SK-N-SH (cell line): Measurements from ENCODE around the gene PLVAP. TPM values are rescaled to one million over a fixed set of nuclear protein-coding genes. Genes with fewer than 3 reads are reported as not detected.

Source experiments
- CTCF ChIA-PET: fragments of 300-600, 350-600 bp; formaldehyde crosslinking; extraction: SDS; loops from one replicate; lab custom pipeline; 2021; lab: Yijun Ruan, JAX
- POLR2A ChIA-PET: fragments of 350-600 bp; sonication (Branson Sonifier 250); formaldehyde crosslinking; extraction: SDS; loops from one replicate; lab custom pipeline; 2020; ENCODE audit warnings: antibody characterized with exemption, inconsistent platforms; lab: Yijun Ruan, JAX
- DNase-seq: peaks from one replicate; pipeline ENCODE4 v3.0.0; 2012
- H2AFZ ChIP-seq: fragments of 200-600 bp; sonication (generic); 2 replicates; pipeline ENCODE4 v1.8.1; 2016; ENCODE audit warnings: antibody characterized with exemption, mild to moderate bottlenecking, low read depth
- H3F3A ChIP-seq: fragments of 200-600 bp; sonication (generic); replicated peaks from 2 replicates; pipeline ENCODE3; 2016; ENCODE audit warnings: antibody characterized with exemption, mild to moderate bottlenecking; ENCODE audit not compliant: insufficient read depth
- H3K27ac ChIP-seq, 2 experiments: fragments of 200-500 bp in 1 of 2; fragments of 200-600 bp in 1 of 2; sonication (Bioruptor generic) in 1 of 2; sonication (generic), shearing (Covaris generic) in 1 of 2; 2 replicates each; pipeline versions ENCODE4 v1.5.1 to v1.6.1; 2014 to 2016; ENCODE audit warnings: low read depth in 2 of 2, inconsistent platforms in 1 of 2, low read length in 1 of 2, mild to moderate bottlenecking in 1 of 2, mixed read lengths in 1 of 2
- H3K27me3 ChIP-seq: fragments of 200-600 bp; sonication (generic), shearing (Covaris generic); 2 replicates; pipeline ENCODE4 v1.6.1; 2016; ENCODE audit warnings: mixed run types; ENCODE audit not compliant: insufficient read depth
- H3K36me3 ChIP-seq, 2 experiments: fragments of 200-500 bp in 1 of 2; fragments of 200-600 bp in 1 of 2; sonication (Bioruptor generic) in 1 of 2; sonication (generic) in 1 of 2; replicated peaks in 1 of 2; 2 replicates each; pipeline versions ENCODE3 to v1.5.1; 2014 to 2016; ENCODE audit warnings: low read length in 1 of 2, mild to moderate bottlenecking in 1 of 2; ENCODE audit not compliant: insufficient read depth in 2 of 2, control insufficient read depth in 1 of 2
- H3K4me1 ChIP-seq, 2 experiments: fragments of 200-500 bp in 1 of 2; fragments of 200-600 bp in 1 of 2; sonication (Bioruptor generic) in 1 of 2; sonication (generic), shearing (Covaris generic) in 1 of 2; 2 replicates each; pipeline versions ENCODE4 v1.5.1 to v1.6.1; 2014 to 2016; ENCODE audit warnings: low read depth in 1 of 2, low read length in 1 of 2, mixed run types in 1 of 2; ENCODE audit not compliant: insufficient read depth in 2 of 2, control insufficient read depth in 1 of 2
- H3K4me2 ChIP-seq: fragments of 200-600 bp; sonication (generic), shearing (Covaris generic); 2 replicates; pipeline ENCODE4 v1.6.1; 2017; ENCODE audit warnings: mixed run types
- H3K4me3 ChIP-seq, 2 experiments: fragments of 200-500 bp in 1 of 2; fragments of 200-600 bp in 1 of 2; sonication (Bioruptor generic) in 1 of 2; sonication (generic), shearing (Covaris generic) in 1 of 2; 2 replicates each; pipeline versions ENCODE4 v1.5.1 to v1.8.1; 2014 to 2016; ENCODE audit warnings: low read depth in 2 of 2, inconsistent platforms in 1 of 2, low read length in 1 of 2, mild to moderate bottlenecking in 1 of 2, mixed read lengths in 1 of 2, moderate library complexity in 1 of 2
- H3K79me2 ChIP-seq: fragments of 200-600 bp; sonication (generic); 2 replicates; pipeline ENCODE4 v1.8.1; 2017; ENCODE audit warnings: mild to moderate bottlenecking; ENCODE audit not compliant: insufficient read depth
- H3K9ac ChIP-seq: fragments of 200-600 bp; sonication (generic); 2 replicates; pipeline ENCODE4 v1.6.1; 2017; ENCODE audit warnings: mixed run types
- H3K9me2 ChIP-seq: fragments of 200-600 bp; sonication (generic); 2 replicates; pipeline ENCODE4 v1.6.1; 2017; ENCODE audit warnings: mixed run types
- H3K9me3 ChIP-seq: fragments of 200-600 bp; sonication (generic); 2 replicates; pipeline ENCODE4 v1.6.1; 2017; ENCODE audit warnings: mixed run types, mild to moderate bottlenecking, moderate library complexity
- H4K20me1 ChIP-seq: fragments of 200-600 bp; sonication (generic); 2 replicates; pipeline ENCODE4 v1.6.1; 2017; ENCODE audit warnings: mild to moderate bottlenecking, mixed run types; ENCODE audit not compliant: insufficient read depth
- CHD2 ChIP-seq: fragments of 150-350 bp; IDR thresholded peaks from 2 replicates; pipeline ENCODE4 v1.6.1; 2018; ENCODE audit warnings: low read length; ENCODE audit not compliant: partially characterized antibody
- ELF1 ChIP-seq: IDR thresholded peaks from 2 replicates; pipeline ENCODE4 v1.4.0; 2012
- EZH2phosphoT487 ChIP-seq: fragments of 200-600 bp; sonication (generic); IDR thresholded peaks from 2 replicates; pipeline ENCODE4 v1.6.1; 2017; ENCODE audit warnings: low read depth, mixed run types, mild to moderate bottlenecking, antibody characterized with exemption, moderate library complexity, borderline replicate concordance
- FOSL2 ChIP-seq: IDR thresholded peaks from 2 replicates; pipeline ENCODE4 v1.4.0; 2012; ENCODE audit warnings: low read depth, mild to moderate bottlenecking, moderate library complexity, borderline replicate concordance
- FOXJ3 ChIP-seq: sonication (generic); formaldehyde crosslinking; IDR thresholded peaks from 2 replicates; pipeline ENCODE4 v1.5.1; 2020; ENCODE audit warnings: mild to moderate bottlenecking, missing genetic modification reagents
- FOXM1 ChIP-seq: IDR thresholded peaks from 2 replicates; pipeline ENCODE4 v1.4.0; 2012; ENCODE audit warnings: low read depth, mild to moderate bottlenecking
- GATA2 ChIP-seq: sonication (generic); formaldehyde crosslinking; IDR thresholded peaks from 2 replicates; pipeline ENCODE4 v1.5.0; 2020; ENCODE audit warnings: mild to moderate bottlenecking, missing genetic modification reagents
- JUND ChIP-seq: IDR thresholded peaks from 2 replicates; pipeline ENCODE4 v1.4.0; 2012
- MEF2A ChIP-seq: IDR thresholded peaks from 2 replicates; pipeline ENCODE4 v1.4.0; 2012; ENCODE audit warnings: low read depth, borderline replicate concordance
- MXI1 ChIP-seq: IDR thresholded peaks from 2 replicates; pipeline ENCODE4 v1.6.1; 2012; ENCODE audit warnings: mild to moderate bottlenecking, low read depth, low read length, improper control_type of control experiment
- POLR2AphosphoS5 ChIP-seq: IDR thresholded peaks from 2 replicates; pipeline ENCODE4 v1.6.1; 2012; ENCODE audit warnings: low read depth, low read length
- RAD21 ChIP-seq: IDR thresholded peaks from 2 replicates; pipeline ENCODE4 v1.6.1; 2012; ENCODE audit warnings: mild to moderate bottlenecking, low read length
- SIN3A ChIP-seq: IDR thresholded peaks from 2 replicates; pipeline ENCODE4 v1.6.1; 2012; ENCODE audit warnings: low read depth, mild to moderate bottlenecking, low read length, moderate library complexity, borderline replicate concordance
- YY1 ChIP-seq: IDR thresholded peaks from 2 replicates; pipeline ENCODE4 v1.4.0; 2012; ENCODE audit warnings: low read depth, mild to moderate bottlenecking
- WGBS: methylation state at CpG from one replicate; pipeline ENCODE4 v1.1.6; 2017; ENCODE audit warnings: low lambda C conversion rate; 5-methylcytosine and 5-hydroxymethylcytosine counted together
- polyA plus RNA-seq, 3 experiments: library from polyadenylated mRNA; depleted of rRNA; stranded (reverse); fragments of >200 nt; gene quantifications; 2 replicates each; pipeline ENCODE4 v1.2.3, GENCODE V29; 2012
- TF ChIP-seq, protein P1 (sequence below): IDR thresholded peaks from 2 replicates; pipeline ENCODE4 v1.4.0; 2012; ENCODE audit warnings: low read depth, borderline replicate concordance
- TF ChIP-seq, protein P2 (sequence below): fragments of 150-350 bp; IDR thresholded peaks from 2 replicates; pipeline ENCODE4 v1.6.1; 2017; ENCODE audit warnings: antibody characterized with exemption, low read length, low read depth, borderline replicate concordance
- TF ChIP-seq, protein P3 (sequence below): IDR thresholded peaks from 2 replicates; pipeline ENCODE4; 2012
- TF ChIP-seq, protein P4 (sequence below): IDR thresholded peaks from 2 replicates; pipeline ENCODE4 v1.4.0; 2012; ENCODE audit warnings: low read depth, borderline replicate concordance

PLVAP gene
- polyA plus RNA-seq, 1 of the 3 experiments (the other 2 are of a cell fraction), result not detected

DNA sequence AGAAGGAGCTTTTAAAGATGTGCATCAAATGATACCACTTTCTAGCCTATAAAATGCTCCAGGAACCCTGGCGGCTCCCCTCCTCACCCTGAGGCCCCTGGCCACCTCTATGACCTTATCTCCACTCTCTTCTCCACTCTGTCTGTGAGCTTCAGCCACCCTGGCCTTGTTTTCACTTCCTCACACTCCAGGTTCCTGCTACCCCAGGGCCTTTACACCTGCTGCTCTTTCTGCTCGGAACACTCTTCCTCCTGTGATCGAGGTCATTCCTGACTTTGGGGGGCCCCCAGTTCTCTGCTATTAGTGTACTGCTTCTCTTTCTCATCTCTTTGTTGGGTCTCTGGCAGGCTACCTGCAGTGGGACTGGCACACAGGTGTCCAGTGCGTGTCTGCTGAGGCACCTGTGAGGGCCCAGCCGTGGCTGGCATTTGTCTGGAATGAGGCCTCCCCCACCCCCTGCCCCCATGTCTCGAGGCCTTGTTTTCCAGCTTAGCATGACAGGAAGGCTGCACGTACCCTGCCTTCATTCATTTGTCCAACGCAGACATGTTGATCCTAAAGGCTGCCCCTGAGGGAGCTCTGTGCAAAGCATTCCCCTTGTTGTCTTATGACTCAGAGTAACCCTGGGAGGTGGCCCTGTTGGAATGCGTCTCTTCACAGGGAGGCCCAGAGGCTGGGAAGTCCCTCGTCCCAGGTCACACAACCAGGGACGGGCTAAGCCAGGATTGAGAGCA is 65.5 kb downstream of the PLVAP start:
- CTCF ChIA-PET, result interaction anchor here (1.2 to 1.4 kb wide), 3 partner anchors 15 to 74 kb away, joined by 3 to 5 read pairs (median 4); no protein-coding TSS in a partner anchor
- peaks cover 63% of the 10 kb centered on the region for H3K79me2 ChIP-seq
- H2AFZ ChIP-seq, result no peak overlapping the region
- peaks cover 2% of the 10 kb centered on the region for H3F3A ChIP-seq
- POLR2A ChIA-PET, result interaction anchor here (0.6 kb wide), 1 partner anchor 129 kb away, joined by 5 read pairs; no protein-coding TSS in a partner anchor
- peak overlapping the region in 1 of 2 experiments; percentile 17; a peak in 1 of 4 replicates for H3K4me3 ChIP-seq
- no peaks in the 10 kb centered on the region for H3K9me3 ChIP-seq
- H3K27me3 ChIP-seq, result no peaks in the 10 kb centered on the region
- no peak for DNase-seq
- H3K4me2 ChIP-seq, result peak overlapping the region; percentile 97; the same call in 1 of the 2 replicates
- TF ChIP-seq FOXJ3 (CRISPR knock-in tag) (no peak), FOSL2 (peak; percentile 36), JUND (no peak; the same call in 1 of the 2 replicates)
- TF ChIP-seq, protein P1, sequence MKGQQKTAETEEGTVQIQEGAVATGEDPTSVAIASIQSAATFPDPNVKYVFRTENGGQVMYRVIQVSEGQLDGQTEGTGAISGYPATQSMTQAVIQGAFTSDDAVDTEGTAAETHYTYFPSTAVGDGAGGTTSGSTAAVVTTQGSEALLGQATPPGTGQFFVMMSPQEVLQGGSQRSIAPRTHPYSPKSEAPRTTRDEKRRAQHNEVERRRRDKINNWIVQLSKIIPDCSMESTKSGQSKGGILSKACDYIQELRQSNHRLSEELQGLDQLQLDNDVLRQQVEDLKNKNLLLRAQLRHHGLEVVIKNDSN, result no peak
- TF ChIP-seq, all 33 proteins: peak for 1
- Histone ChIP-seq H4K20me1 (peaks cover 17% of the 10 kb centered on the region), H3K27ac (peak overlapping the region in 1 of 2 experiments; percentile 40; a peak in 1 of 4 replicates), H3K36me3 (peaks cover 14 to 27% of the 10 kb centered on the region in 2 experiments), H3K9ac (peak overlapping the region; percentile 51; the same call in 1 of the 2 replicates), H3K9me2 (no peaks in the 10 kb centered on the region), H3K4me1 (peaks cover 6 to 12% of the 10 kb centered on the region in 2 experiments; a peak in 2 of 4 replicates)
- 69% methylated on average over 9 of the region's 11 CpGs for WGBS

DNA sequence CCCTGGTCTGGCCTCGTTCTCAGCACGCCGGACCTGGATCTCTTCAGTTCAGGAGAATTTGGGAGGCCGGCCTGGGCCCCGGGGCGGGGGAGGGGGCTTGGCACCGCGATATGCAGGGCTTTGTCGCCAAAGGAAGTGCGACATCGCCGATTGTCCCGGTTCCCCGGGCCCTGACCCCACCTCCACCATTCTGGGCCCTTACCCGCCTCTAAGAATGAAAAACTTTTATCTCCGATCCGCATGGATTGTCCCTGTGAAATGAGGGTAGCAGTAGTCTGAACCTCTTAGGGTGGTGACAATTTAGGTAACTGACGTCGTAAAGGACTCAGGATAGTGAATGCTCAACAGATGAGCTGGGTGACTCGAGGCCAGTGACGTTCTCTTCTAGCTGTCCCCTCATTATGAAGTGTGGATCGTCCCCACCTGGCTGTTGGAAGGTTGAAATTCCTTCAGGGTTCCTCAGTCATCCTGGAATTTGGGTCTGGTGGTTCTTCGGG is 67.1 kb downstream of the PLVAP start:
- H3K36me3 ChIP-seq, result peaks cover 8 to 18% of the 10 kb centered on the region in 2 experiments
- CTCF ChIA-PET, result interaction anchor here (1.5 to 1.6 kb wide), 2 partner anchors 23 to 82 kb away, joined by 4 to 6 read pairs; no protein-coding TSS in a partner anchor
- H2AFZ ChIP-seq, result no peak overlapping the region
- WGBS, result 2% methylated on average over 5 of the region's 23 CpGs
- no peaks in the 10 kb centered on the region for H3K27me3 ChIP-seq
- peak overlapping the region; percentile 49 to 84; a peak in 3 of 4 replicates for H3K27ac ChIP-seq
- H3K9me3 ChIP-seq, result no peaks in the 10 kb centered on the region
- H3K9me2 ChIP-seq, result no peaks in the 10 kb centered on the region
- peaks cover 6 to 14% of the 10 kb centered on the region in 2 experiments; a peak in 2 of 4 replicates for H3K4me1 ChIP-seq
- H3F3A ChIP-seq, result peaks cover 7% of the 10 kb centered on the region
- H3K4me2 ChIP-seq, result peak overlapping the region; percentile 97
- POLR2A ChIA-PET, result interaction anchor here (1.6 kb wide), 1 partner anchor 23 kb away, joined by 8 read pairs; no protein-coding TSS in a partner anchor
- DNase-seq, result no peak
- peaks cover 17% of the 10 kb centered on the region for H4K20me1 ChIP-seq
- H3K9ac ChIP-seq, result peak overlapping the region; percentile 97
- peaks cover 70% of the 10 kb centered on the region for H3K79me2 ChIP-seq
- H3K4me3 ChIP-seq, result peak overlapping the region; percentile 93 to 97
- no peak for TF ChIP-seq JUND
- TF ChIP-seq, protein P2, sequence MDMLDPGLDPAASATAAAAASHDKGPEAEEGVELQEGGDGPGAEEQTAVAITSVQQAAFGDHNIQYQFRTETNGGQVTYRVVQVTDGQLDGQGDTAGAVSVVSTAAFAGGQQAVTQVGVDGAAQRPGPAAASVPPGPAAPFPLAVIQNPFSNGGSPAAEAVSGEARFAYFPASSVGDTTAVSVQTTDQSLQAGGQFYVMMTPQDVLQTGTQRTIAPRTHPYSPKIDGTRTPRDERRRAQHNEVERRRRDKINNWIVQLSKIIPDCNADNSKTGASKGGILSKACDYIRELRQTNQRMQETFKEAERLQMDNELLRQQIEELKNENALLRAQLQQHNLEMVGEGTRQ, result no peak
- TF ChIP-seq, protein P3, sequence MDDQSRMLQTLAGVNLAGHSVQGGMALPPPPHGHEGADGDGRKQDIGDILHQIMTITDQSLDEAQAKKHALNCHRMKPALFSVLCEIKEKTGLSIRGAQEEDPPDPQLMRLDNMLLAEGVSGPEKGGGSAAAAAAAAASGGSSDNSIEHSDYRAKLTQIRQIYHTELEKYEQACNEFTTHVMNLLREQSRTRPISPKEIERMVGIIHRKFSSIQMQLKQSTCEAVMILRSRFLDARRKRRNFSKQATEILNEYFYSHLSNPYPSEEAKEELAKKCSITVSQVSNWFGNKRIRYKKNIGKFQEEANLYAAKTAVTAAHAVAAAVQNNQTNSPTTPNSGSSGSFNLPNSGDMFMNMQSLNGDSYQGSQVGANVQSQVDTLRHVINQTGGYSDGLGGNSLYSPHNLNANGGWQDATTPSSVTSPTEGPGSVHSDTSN, result no peak
- TF ChIP-seq FOSL2, result no peak
- no peak for TF ChIP-seq MXI1
- TF ChIP-seq, protein P4, sequence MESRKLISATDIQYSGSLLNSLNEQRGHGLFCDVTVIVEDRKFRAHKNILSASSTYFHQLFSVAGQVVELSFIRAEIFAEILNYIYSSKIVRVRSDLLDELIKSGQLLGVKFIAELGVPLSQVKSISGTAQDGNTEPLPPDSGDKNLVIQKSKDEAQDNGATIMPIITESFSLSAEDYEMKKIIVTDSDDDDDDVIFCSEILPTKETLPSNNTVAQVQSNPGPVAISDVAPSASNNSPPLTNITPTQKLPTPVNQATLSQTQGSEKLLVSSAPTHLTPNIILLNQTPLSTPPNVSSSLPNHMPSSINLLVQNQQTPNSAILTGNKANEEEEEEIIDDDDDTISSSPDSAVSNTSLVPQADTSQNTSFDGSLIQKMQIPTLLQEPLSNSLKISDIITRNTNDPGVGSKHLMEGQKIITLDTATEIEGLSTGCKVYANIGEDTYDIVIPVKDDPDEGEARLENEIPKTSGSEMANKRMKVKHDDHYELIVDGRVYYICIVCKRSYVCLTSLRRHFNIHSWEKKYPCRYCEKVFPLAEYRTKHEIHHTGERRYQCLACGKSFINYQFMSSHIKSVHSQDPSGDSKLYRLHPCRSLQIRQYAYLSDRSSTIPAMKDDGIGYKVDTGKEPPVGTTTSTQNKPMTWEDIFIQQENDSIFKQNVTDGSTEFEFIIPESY, result no peak
- no peak for TF ChIP-seq CHD2
- TF ChIP-seq ELF1, result no peak
- no peak for TF ChIP-seq MEF2A
- TF ChIP-seq POLR2AphosphoS5, result no peak
- TF ChIP-seq SIN3A, result no peak
- no peak for TF ChIP-seq FOXM1
- no peak for TF ChIP-seq RAD21
- TF ChIP-seq, protein P1, result no peak
- TF ChIP-seq GATA2 (CRISPR knock-in tag), result no peak
- TF ChIP-seq YY1, result no peak
- no peak for TF ChIP-seq EZH2phosphoT487
